SIG-M5 treated with dmso at 0.1 percent for 504 hours (cell line): ENCODE data around the gene HERPUD1.

ENCODE experiments used
- DNase-seq: peaks from one replicate; lab custom pipeline; 2025; ENCODE audit not compliant: unreplicated experiment; lab: John Stamatoyannopoulos, UW

The HERPUD1 gene

GRCh38 chr16:56994311-56994710, 62.4 kb downstream of the HERPUD1 start:
- DNase-seq = no peak
